Cardiac septum (tissue), 1 donor: ENCODE results near the gene ATP9A. TPM values are rescaled to one million over a fixed set of nuclear protein-coding genes. Genes with fewer than 3 reads are reported as not detected.
"Not testable (repeated sequence)": the region's sequence is repeated elsewhere in the genome, so short reads cannot be mapped to it uniquely, and the experiment has no call there.

Source experiments
- DNase-seq: peaks from one replicate; pipeline ENCODE4 v3.0.0-alpha.2; 2020; ENCODE audit warnings: low spot score
- intact Hi-C: fragments of 100-400 bp; cut with DNase I; formaldehyde crosslinking; loops from one replicate; pipeline ENCODE4 v1.14.0; 2022
- total RNA-seq: library from RNA; stranded (reverse); fragmentation: NEBNext Ultra II Directional; extraction: Animal tissue kit (Norgen Biotek cat#: 25700); gene quantifications from one replicate; pipeline ENCODE4 v1.2.1, GENCODE V29; 2021
- donor health status: DM: no; HTN: no; CAD: no.

ATP9A gene
- total RNA-seq, 1 donor from 2014 or later: 25.4 TPM

- intact Hi-C loops: no loop called here
- DNase-seq: no peak
Observed at GRCh38 chr20:51710361-51710894, 57.8 kb downstream of the ATP9A start.

GRCh38 chr20:51705400-51705799, 62.8 kb downstream of the ATP9A start:
- intact Hi-C loops: no loop called here
- DNase-seq: no peak

- DNase-seq: no peak
- intact Hi-C loops: no loop called here
Observed at GRCh38 chr20:51703400-51704287, 64.5 kb downstream of the ATP9A start.

GRCh38 chr20:51702556-51702955, 65.6 kb downstream of the ATP9A start:
- intact Hi-C loops: no loop called here

GRCh38 chr20:51700809-51701285, 67.3 kb downstream of the ATP9A start:
- intact Hi-C loops: no loop called here
- no peak for DNase-seq

More at GRCh38 chr20:51702556-51702955, 65.6 kb downstream of the ATP9A start:
- DNase-seq: no peak

GRCh38 chr20:51698252-51698651, 69.9 kb downstream of the ATP9A start:
- intact Hi-C loops: no loop called here

GRCh38 chr20:51697096-51697826, 70.9 kb downstream of the ATP9A start:
- DNase-seq: no peak
- intact Hi-C loops: no loop called here

More at GRCh38 chr20:51698252-51698651, 69.9 kb downstream of the ATP9A start:
- no peak for DNase-seq

GRCh38 chr20:51696304-51697071, 71.7 kb downstream of the ATP9A start:
- no peak for DNase-seq
- intact Hi-C loops: no loop called here

- intact Hi-C loops: no loop called here
- DNase-seq: no peak
Observed at GRCh38 chr20:51695574-51696303, 72.5 kb downstream of the ATP9A start.

- intact Hi-C loops: no loop called here
- no peak for DNase-seq
Observed at GRCh38 chr20:51692806-51693400, 75.3 kb downstream of the ATP9A start.

GRCh38 chr20:51691703-51692102, 76.5 kb downstream of the ATP9A start:
- DNase-seq: no peak
- intact Hi-C loops: no loop called here

GRCh38 chr20:51688600-51689244, 79.5 kb downstream of the ATP9A start:
- intact Hi-C loops: no loop called here
- DNase-seq: no peak

GRCh38 chr20:51687630-51688029, 80.6 kb downstream of the ATP9A start:
- DNase-seq: no peak
- intact Hi-C loops: no loop called here

GRCh38 chr20:51687108-51687507, 81.1 kb downstream of the ATP9A start:
- intact Hi-C loops: no loop called here
- no peak for DNase-seq

GRCh38 chr20:51685494-51685893, 82.7 kb downstream of the ATP9A start:
- DNase-seq, intact Hi-C loops: not testable (repeated sequence)

- DNase-seq: no peak
- intact Hi-C loops: no loop called here
Observed at GRCh38 chr20:51680067-51680749, 88.0 kb downstream of the ATP9A start.

- no peak for DNase-seq
- intact Hi-C loops: no loop called here
Observed at GRCh38 chr20:51679254-51679921, 88.8 kb downstream of the ATP9A start.
